Osteoblast (primary cell): ENCODE data around the gene DUS1L. TPM values are rescaled to one million over a fixed set of nuclear protein-coding genes. Genes with fewer than 3 reads are reported as not detected.

ENCODE experiments used
- DNase-seq: peaks from one replicate; pipeline ENCODE4 v3.0.0; 2011; ENCODE audit warnings: low spot score, mixed read lengths; ENCODE audit not compliant: insufficient read length; ENCODE audit errors: missing footprints
- H2AFZ ChIP-seq: 2 replicates; pipeline ENCODE4 v1.6.0; 2011; ENCODE audit warnings: mild to moderate bottlenecking, low read length
- H3K27ac ChIP-seq: 2 replicates; pipeline ENCODE4 v1.5.1; 2011; ENCODE audit warnings: mild to moderate bottlenecking, low read depth, low read length, moderate library complexity
- H3K27me3 ChIP-seq: 2 replicates; pipeline ENCODE4 v1.6.0; 2012; ENCODE audit warnings: mild to moderate bottlenecking, control low read depth, inconsistent platforms, low read length, moderate library complexity; ENCODE audit not compliant: insufficient read depth
- H3K36me3 ChIP-seq: 2 replicates; pipeline ENCODE4 v1.5.1; 2011; ENCODE audit warnings: mild to moderate bottlenecking, low read length, control low read depth, moderate library complexity; ENCODE audit not compliant: insufficient read depth
- H3K4me1 ChIP-seq: 2 replicates; pipeline ENCODE4 v1.5.1; 2011; ENCODE audit warnings: mild to moderate bottlenecking, low read length, control low read depth, moderate library complexity; ENCODE audit not compliant: insufficient read depth
- H3K4me2 ChIP-seq: 2 replicates; pipeline ENCODE4 v1.6.0; 2011; ENCODE audit warnings: mild to moderate bottlenecking, low read length; ENCODE audit not compliant: insufficient read depth
- H3K4me3 ChIP-seq: fragments of 200-600 bp; sonication (generic); 3 replicates; pipeline ENCODE4 v1.5.1; 2012; ENCODE audit warnings: mild to moderate bottlenecking, low read length, inconsistent platforms; ENCODE audit not compliant: insufficient read depth
- H3K79me2 ChIP-seq: 2 replicates; pipeline ENCODE4 v1.6.0; 2012; ENCODE audit warnings: mild to moderate bottlenecking, low read length, control low read depth, inconsistent platforms; ENCODE audit not compliant: insufficient read depth
- H3K9me3 ChIP-seq: 2 replicates; pipeline ENCODE4 v1.5.1; 2011; ENCODE audit warnings: low read depth, low read length, control low read depth
- H4K20me1 ChIP-seq: 2 replicates; pipeline ENCODE4 v1.6.0; 2012; ENCODE audit warnings: mild to moderate bottlenecking, low read length, control low read depth; ENCODE audit not compliant: insufficient read depth
- total RNA-seq: library from RNA; depleted of rRNA; stranded (reverse); fragments of >200 nt; gene quantifications from 2 replicates; pipeline ENCODE4 v1.2.3, GENCODE V29; 2012
- TF ChIP-seq, protein P1 (sequence below): IDR thresholded peaks from 2 replicates; pipeline ENCODE4 v1.5.1; 2011; ENCODE audit warnings: mild to moderate bottlenecking, low read depth, low read length, moderate library complexity; ENCODE audit errors: extremely low read depth

The DUS1L gene
- total RNA-seq, 1 donor: 43.8 TPM

DNA sequence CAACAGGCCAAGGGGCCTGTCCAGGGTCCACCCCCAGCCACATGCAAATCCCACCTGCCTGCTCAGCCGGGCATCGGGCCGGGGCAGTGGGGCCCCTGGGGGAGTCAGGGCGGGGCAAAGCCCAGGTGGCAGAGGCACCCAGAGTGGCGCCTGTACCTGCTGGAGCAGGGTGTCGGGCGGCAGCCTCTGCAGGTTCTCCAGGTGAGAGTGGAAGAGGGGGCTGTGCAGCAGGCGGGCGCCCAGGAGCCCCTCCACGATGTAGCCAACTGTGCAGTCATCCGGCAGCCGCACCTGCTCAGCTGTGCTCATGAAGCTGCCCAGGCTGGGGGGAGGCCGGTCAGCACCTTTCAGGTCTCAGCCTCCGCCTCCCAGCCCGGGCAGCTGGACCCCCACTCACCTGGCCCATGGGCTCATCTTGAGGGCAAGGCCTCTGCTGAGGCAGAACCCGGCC, 16.1 kb downstream of the DUS1L start:
- Histone ChIP-seq H3K79me2 (peaks cover 44% of the 10 kb centered on the region), H3K36me3 (peaks cover 39% of the 10 kb centered on the region), H3K4me2 (no peak overlapping the region), H3K27me3 (no peaks in the 10 kb centered on the region), H3K9me3 (no peaks in the 10 kb centered on the region), H4K20me1 (peaks cover 4% of the 10 kb centered on the region), H3K4me3 (no peak overlapping the region), H3K4me1 (peaks cover 12% of the 10 kb centered on the region), H3K27ac (no peak overlapping the region), H2AFZ (no peak overlapping the region)
- DNase-seq: peak; percentile 73
- TF ChIP-seq, protein P1, sequence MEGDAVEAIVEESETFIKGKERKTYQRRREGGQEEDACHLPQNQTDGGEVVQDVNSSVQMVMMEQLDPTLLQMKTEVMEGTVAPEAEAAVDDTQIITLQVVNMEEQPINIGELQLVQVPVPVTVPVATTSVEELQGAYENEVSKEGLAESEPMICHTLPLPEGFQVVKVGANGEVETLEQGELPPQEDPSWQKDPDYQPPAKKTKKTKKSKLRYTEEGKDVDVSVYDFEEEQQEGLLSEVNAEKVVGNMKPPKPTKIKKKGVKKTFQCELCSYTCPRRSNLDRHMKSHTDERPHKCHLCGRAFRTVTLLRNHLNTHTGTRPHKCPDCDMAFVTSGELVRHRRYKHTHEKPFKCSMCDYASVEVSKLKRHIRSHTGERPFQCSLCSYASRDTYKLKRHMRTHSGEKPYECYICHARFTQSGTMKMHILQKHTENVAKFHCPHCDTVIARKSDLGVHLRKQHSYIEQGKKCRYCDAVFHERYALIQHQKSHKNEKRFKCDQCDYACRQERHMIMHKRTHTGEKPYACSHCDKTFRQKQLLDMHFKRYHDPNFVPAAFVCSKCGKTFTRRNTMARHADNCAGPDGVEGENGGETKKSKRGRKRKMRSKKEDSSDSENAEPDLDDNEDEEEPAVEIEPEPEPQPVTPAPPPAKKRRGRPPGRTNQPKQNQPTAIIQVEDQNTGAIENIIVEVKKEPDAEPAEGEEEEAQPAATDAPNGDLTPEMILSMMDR: no peak

DNA sequence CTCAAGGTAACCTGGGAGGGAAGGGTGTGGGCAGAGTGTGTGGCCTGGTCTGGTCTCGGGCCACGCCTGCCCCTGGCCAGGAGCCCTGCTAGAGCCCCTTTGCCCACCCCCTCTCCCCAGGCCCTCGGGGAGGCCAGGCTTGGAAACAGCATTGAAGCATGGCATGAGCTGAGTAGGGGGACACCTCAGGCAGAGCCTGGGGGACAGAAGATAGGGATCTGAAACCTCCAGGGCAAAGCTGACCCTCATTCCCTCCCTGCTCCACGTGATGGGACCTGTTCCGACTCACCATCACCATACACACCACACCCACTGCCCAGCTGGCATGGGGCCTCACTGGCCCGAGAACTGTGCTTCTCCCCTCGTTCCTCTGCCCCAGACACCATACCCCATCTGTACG, 16.5 kb downstream of the DUS1L start:
- no peaks in the 10 kb centered on the region for H3K9me3 ChIP-seq
- H3K4me1 ChIP-seq: peaks cover 12% of the 10 kb centered on the region
- H2AFZ ChIP-seq: no peak overlapping the region
- TF ChIP-seq, protein P1: no peak
- no peak overlapping the region for H3K4me3 ChIP-seq
- H3K36me3 ChIP-seq: peaks cover 35% of the 10 kb centered on the region
- H3K27me3 ChIP-seq: no peaks in the 10 kb centered on the region
- H3K4me2 ChIP-seq: no peak overlapping the region
- no peak overlapping the region for H3K27ac ChIP-seq
- peaks cover 4% of the 10 kb centered on the region for H4K20me1 ChIP-seq
- peaks cover 40% of the 10 kb centered on the region for H3K79me2 ChIP-seq
- DNase-seq: peak; percentile 86

DNA sequence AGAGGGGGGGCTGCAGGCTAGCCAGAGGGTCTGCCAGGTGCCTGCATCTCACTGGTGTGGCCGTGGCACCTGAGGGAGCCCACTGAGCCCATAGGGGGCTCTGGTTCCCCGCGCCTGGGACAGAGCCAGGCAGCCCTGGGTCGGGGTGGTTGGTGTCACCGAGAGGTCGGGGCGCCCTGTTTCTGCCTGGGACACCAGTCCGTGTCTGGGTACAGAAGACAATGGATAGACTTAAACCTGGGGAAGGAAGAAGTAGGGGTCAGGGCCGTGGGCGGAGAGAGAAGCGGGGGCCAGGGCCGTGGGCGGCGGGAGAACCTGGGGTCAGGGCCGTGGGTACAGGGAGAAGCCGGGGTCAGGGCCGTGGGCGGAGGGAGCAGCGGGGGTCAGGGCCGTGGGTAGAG, 17.0 kb downstream of the DUS1L start:
- Histone ChIP-seq H3K4me3 (no peak overlapping the region), H3K36me3 (peaks cover 30% of the 10 kb centered on the region), H3K4me1 (peaks cover 12% of the 10 kb centered on the region), H2AFZ (no peak overlapping the region), H3K27ac (no peak overlapping the region), H3K9me3 (no peaks in the 10 kb centered on the region), H3K4me2 (no peak overlapping the region), H4K20me1 (peaks cover 4% of the 10 kb centered on the region), H3K79me2 (peaks cover 35% of the 10 kb centered on the region), H3K27me3 (no peaks in the 10 kb centered on the region)
- TF ChIP-seq, protein P1: no peak
- peak; percentile 85 for DNase-seq

GRCh38 chr17:82047914-82048570, 17.6 kb downstream of the DUS1L start:
- peak; percentile 73 for DNase-seq
- no peaks in the 10 kb centered on the region for H3K9me3 ChIP-seq

More at GRCh38 chr17:82047914-82048570, 17.6 kb downstream of the DUS1L start:
- Histone ChIP-seq H3K27me3 (no peaks in the 10 kb centered on the region), H3K27ac (no peak overlapping the region), H3K4me3 (no peak overlapping the region), H3K36me3 (peaks cover 30% of the 10 kb centered on the region), H4K20me1 (peaks cover 4% of the 10 kb centered on the region), H3K79me2 (peaks cover 29% of the 10 kb centered on the region), H3K4me2 (no peak overlapping the region), H2AFZ (no peak overlapping the region), H3K4me1 (peaks cover 8% of the 10 kb centered on the region)
- TF ChIP-seq, protein P1: no peak
